ENCODE measurements around the gene CHTF8.
A peak's percentile ranks its signal among the peaks of the same experiment; 100 is the strongest.
"Not testable (repeated sequence)": the region's sequence is repeated elsewhere in the genome, so short reads cannot be mapped to it uniquely, and the experiment has no call there.

The CHTF8 gene

GRCh38 chr16:69139464-69139863, 7.1 kb upstream of the CHTF8 start:
- DNase-seq = not testable (repeated sequence)

DNA sequence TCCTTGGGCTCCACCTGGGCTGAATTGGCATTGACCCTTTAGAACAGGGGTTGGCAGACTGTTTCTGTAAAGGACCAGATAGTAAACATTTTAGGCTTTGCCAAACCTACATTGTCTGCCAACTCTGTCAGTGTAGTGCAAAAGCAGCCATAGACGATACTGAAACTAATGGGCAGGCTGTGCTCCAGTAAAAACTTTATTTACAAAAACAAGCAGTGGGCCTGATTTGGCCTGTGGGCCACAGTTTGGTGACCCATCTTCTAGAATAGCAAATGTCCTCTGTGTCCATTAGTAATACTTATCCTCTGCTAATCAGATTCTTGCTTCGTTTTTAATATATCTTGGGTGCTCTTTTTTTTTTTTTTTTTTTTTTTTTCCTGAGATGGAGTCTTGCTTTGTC, 6.2 kb upstream of the CHTF8 start:
- DNase-seq = no peak

GRCh38 chr16:69133373-69133954, 1.1 kb upstream of the CHTF8 start:
- no peak for DNase-seq

GRCh38 chr16:69131839-69132423, 457 bp downstream of the CHTF8 start:
- DNase-seq = peak in 35 of 56 donors; percentile 22 to 82 (median 66)

- peak in 5 of 56 donors; percentile 5 to 11 (median 9) for DNase-seq
Observed at GRCh38 chr16:69131167-69131838, 1.1 kb downstream of the CHTF8 start.

GRCh38 chr16:69130461-69130860, 1.9 kb downstream of the CHTF8 start:
- no peak for DNase-seq

GRCh38 chr16:69127966-69128510, 4.3 kb downstream of the CHTF8 start:
- no peak for DNase-seq

- DNase-seq = not testable (repeated sequence)
Observed at GRCh38 chr16:69126801-69127200, 5.6 kb downstream of the CHTF8 start.

- DNase-seq = no peak
Observed at GRCh38 chr16:69126221-69126620, 6.2 kb downstream of the CHTF8 start.

- not testable (repeated sequence) for DNase-seq
Observed at GRCh38 chr16:69124961-69125360, 7.4 kb downstream of the CHTF8 start.

DNA sequence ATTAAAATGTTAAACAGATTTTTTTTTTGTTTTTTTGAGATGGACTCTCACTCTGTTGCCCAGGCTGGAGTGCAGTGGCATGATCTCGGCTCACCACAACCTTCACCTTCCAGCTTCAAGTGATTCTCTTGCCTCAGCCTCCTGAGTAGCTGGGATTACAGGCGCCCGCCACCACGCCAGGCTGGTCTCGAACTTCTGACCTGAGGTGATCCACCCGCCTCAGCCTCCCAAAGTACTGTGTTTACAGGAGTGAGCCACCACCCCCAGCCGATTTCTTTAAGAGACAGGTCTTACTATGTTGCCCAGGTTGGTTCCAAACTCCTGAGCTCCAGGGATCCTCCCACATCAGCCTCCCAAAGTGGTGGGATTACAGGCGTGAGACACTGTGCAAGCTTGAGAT, 8.0 kb downstream of the CHTF8 start:
- not testable (repeated sequence) for DNase-seq

DNA sequence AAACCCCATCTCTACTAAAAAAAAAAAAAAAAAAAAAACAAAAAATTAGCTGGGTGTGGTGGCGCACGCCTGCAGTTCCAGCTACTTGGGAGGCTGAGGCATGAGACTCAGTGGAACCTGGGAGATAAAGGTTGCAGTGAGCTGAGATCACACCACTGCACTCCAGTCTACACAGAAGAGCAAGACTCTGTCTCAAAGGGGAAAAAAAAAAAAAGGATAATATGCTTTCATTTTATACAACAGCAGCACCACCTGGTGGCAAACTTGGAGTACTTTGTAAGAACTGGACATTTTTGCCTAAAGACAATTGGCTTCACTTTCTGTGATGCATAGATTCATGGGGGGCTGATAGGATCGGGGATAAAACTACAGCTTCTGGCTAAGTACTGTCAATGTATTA, 8.5 kb downstream of the CHTF8 start:
- DNase-seq = peak in 9 of 56 donors; percentile 8 to 58 (median 18)

GRCh38 chr16:69120096-69120664, 12.2 kb downstream of the CHTF8 start:
- DNase-seq = no peak

GRCh38 chr16:69119536-69119935, 12.9 kb downstream of the CHTF8 start:
- DNase-seq = no peak

- no peak for DNase-seq
Observed at GRCh38 chr16:69118994-69119393, 13.4 kb downstream of the CHTF8 start.

DNA sequence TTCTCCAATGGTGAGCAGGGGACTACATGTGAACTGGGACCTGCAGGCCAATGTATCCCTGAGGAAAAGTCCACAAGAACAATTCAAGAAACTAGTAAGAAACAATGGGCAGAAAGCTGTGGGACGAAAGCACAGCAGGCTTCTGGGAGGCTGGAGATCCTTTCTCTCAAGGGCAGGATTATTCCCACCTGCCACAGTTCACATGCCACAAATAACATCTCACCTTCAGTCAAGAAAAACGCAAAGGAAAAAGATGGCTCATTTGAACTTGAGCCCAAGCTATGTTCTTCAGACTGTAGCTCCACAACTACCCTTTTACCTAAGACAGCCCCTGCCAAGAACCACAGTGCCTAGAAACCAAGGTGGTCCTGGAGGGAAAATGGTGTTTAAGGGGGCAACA, 13.9 kb downstream of the CHTF8 start:
- DNase-seq = no peak

- DNase-seq = no peak
Observed at GRCh38 chr16:69116906-69117305, 15.5 kb downstream of the CHTF8 start.

GRCh38 chr16:69116256-69116875, 16.0 kb downstream of the CHTF8 start:
- DNase-seq = no peak

GRCh38 chr16:69115837-69116236, 16.6 kb downstream of the CHTF8 start:
- DNase-seq = no peak

GRCh38 chr16:69115361-69115760, 17.0 kb downstream of the CHTF8 start:
- DNase-seq = no peak

DNA sequence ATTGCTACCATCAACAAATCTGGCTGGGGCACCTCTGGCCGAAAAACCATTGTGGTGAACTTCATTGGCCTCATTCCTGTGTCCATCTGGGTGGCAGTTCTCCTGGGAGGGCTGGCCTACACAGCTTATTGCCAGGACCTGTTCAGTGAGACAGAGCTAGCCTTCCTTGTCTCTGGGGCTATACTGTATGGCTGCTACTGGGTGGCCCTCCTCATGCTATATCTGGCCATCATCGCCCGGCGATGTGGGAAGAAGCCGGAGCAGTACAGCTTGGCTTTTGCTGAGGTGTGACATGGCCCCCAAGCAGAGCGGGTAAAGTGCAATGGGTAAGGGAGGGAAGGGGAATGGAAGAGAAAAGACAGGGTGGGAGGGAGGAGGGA, 17.4 kb downstream of the CHTF8 start:
- no peak for DNase-seq
